T1000 (cell line): ENCODE measurements around the gene CTCF.

ENCODE experiments used
- DNase-seq: peaks from one replicate; lab custom pipeline; 2025; ENCODE audit warnings: mixed read lengths; lab: John Stamatoyannopoulos, UW

The CTCF gene

GRCh38 chr16:67548265-67549126 is 13.8 kb upstream of the CTCF start:
- DNase-seq: no peak

DNA sequence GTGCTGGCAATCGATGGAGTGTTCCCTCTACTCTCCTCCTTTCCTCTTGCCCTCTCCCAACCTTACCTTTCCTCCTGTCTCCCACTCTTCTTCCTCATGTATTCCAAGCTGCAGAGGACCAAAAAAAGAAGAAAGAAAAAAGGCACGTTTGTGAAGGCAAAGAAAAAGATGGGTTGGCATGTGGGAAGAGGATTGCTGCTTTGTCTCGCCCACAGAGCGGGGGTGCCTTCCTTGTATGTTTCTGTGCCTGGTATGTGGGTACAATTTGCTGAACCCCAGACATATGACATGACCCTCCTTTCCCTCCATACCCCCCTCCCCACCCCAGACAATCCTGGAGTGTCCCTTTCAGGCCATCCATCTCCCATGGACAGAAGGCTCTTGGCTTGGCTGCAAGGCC is 13.1 kb upstream of the CTCF start:
- DNase-seq: no peak

GRCh38 chr16:67549936-67550335 is 12.4 kb upstream of the CTCF start:
- DNase-seq: no peak

GRCh38 chr16:67551091-67551490 is 11.2 kb upstream of the CTCF start:
- no peak for DNase-seq

- no peak for DNase-seq
Observed at GRCh38 chr16:67551972-67552371, 10.4 kb upstream of the CTCF start.

- DNase-seq: no peak
Observed at GRCh38 chr16:67552476-67552875, 9.8 kb upstream of the CTCF start.

DNA sequence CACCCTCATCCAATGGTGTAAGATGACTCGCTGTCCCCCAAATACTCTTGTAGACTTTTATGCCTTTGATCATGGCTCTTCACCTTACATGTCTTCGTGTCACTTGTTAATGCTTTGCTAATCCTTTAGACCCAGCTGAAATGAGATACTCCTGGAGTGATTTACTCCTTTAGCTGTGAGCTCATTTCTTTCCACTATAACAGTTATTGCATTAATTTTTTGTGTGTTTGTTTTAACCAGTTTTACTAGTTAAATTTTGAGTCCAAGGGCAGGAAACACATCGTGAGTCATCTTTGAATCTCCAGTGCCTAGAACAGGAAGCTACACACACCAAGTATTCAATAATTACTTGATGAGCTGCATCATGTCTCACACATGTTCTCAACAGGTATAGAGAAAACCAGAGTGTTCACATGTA is 6.5 kb upstream of the CTCF start:
- DNase-seq: no peak

GRCh38 chr16:67558859-67559258 is 3.5 kb upstream of the CTCF start:
- no peak for DNase-seq

DNA sequence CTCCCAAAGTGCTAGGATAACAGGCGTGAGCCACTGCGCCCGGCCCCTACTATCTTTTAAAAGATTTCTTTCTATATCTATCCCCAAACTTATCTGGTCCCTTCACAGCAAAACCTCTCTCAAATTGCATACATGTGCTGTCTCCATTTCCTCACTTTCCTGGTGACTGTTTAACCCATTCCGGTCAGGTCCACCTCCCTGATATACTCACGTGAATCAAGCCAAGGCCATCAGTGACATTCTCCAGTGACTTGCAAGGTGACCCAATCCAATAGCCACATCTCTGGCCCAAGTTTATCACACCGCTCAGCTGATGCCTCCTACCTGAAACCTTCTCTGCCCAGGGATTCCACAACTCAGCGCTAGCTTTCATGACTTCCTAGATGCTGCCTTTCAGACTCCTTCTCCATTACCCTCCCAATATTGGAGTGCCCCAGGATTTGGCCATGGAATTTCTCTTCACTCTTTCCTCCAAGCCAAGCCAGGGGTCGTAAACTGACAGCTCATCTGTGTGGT is 1.4 kb upstream of the CTCF start:
- DNase-seq: no peak

DNA sequence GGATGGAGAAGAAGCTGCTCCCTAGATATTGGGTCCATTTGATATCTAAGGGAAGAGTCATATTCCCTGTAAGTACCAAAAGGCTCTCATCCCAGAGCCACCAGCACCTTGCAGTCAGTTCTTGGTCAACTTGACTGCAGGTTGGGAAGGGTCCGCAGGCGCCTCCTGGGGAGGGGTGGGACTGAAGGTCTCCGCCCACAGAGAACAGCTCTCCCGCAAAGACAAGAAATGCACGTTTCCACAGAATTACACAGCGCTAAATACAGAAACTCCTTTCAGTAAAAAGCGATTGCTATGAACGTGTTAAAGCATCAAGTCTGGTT is 864 bp upstream of the CTCF start:
- no peak for DNase-seq

DNA sequence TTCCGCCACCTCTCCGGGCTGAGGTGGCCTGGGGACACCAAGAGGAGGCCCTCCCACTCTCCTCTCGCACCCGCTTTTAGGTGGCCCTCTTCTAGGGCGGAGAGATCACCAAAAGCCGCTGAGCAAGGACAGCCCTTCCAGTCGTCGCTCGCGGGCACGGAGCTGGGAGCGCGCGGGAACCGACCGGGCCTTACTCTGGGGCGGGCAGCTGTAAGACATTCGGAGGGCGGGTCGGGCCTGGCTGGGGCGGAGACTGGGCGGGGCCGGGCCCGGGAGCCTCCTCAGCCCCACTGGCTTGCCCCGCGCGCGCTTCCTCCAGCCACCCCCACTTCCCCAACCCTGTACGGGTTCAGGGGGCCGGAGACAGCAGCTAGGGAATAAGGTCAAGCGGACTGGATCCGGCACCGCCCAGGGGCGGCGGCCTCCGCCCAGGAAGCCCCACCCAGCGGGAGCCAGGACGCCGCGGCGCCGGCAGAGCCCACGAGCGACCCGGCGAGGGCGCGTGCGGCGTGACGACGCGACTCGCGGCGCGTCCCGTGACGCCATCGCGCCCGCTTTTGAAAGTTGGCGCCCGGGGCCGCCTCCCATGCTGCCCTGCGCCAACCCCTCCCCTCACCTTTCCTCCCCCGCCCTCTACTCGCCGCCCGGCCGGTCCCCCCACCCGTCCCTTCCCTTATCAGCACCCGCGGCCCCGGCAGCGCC is 351 bp upstream of the CTCF start:
- peak; percentile 90 for DNase-seq

DNA sequence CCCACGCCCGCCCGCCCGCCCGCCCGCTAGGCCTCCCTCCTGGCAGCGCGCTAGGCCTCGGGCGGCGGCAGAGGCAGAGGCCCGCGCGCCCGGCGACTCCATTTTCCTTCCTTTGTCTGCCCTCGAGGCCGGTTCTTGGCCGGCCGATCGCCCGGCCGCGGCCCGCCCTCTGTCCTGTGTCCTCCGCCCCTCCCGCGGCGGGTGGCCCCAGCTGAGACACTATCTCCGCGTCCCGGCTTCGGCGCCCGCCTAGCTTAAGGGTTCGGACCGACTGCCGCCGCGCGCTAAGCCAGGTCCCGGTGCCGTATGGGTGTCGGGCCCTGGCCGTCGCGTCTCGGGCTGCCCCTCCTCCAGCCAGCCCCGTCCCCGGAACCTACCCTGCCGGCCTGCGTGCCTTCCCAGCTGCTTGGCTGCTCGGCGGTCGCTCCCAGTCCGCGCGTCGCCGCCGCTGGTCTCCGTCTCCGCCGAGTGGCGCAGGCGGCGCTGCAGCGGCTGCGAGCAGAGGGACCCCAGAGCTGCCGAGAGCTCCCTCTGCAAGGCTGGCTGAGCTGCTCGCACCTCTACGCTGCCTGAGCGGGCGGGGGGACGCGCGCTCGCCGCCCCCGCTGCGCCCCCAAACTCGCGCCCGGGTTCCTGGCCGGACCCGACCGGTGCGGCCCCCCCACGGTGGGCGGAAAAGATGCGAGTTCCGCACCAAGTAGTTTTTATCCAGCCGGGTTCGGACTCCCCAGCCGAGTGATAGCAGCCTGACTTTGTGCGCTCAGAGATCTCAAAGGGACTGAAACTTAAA is 787 bp downstream of the CTCF start:
- DNase-seq: peak; percentile 24

DNA sequence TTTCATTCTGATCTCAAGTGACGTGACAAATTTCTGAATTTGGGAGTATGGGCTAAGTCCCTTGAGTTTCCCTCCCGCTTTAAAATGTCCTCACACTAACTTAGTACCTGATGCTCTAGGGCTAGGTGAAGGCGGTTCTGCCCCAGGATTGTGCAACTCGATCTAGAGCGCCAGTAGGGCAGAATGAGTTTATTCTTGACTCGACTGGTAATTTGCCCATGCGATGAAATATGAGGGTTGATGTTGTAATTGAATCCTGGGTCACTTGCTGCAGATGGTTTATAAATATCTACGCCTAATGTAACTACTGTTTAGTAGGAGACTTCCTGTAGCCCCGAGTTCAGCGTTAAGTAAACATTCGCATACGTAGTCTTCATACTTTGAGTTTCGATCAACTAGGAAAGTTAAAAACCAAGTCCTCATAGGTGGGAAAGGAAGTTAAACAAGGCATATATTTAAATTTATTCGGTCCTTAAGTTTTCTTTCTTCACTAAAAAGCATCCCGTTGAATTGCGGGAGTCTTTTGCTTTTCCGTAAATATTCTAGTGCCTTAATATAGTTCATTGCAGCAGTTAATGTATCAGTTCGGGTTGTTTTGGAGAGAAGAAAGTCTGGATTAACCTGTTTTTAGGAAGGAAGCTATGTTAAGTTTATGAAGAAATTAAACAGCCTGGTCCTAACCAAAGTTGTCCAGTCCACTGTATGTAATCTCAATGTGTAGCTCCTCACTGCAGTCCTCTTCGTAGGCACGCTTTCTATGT is 1.6 kb downstream of the CTCF start:
- DNase-seq: no peak

GRCh38 chr16:67565470-67566100 is 3.3 kb downstream of the CTCF start:
- no peak for DNase-seq

DNA sequence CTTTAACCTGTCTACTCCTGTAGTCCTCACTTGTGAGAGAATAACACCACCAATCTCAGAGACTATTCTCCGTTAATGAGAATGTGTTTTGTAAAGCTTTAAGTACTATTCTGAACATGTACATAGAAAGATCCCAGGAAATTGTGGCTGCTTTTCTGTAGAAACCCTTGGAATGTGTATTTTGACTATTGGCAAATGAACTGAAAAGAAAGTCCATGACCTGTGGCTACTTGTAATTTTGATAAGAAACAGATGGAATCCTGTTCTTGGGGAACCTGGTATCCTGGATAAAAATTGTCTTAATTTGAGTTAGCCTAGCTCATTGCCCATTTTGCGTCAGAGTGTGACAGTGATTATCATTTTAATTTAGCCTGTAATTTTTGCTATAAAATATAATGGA is 9.1 kb downstream of the CTCF start:
- no peak for DNase-seq

DNA sequence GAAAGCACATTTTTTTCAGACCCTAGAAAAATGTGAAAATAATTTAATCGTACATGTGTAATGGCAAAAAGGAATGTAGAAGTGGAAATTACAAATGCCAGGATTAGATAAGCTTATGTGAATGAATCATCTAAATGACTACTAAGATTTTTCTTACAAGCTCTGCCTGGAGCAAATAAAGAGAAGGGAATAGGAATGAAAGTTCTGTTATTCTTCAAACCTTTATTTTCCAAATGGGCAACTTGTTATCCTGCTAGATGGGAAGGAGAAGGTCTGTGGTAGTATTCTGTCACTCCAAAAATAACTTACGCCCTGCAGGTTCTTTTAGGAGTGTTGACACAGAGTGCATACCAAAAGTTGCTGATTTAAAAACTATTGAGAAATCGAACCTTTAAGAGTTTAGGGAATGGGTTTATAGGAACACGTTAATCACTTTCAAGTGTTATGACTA is 9.7 kb downstream of the CTCF start:
- DNase-seq: no peak

DNA sequence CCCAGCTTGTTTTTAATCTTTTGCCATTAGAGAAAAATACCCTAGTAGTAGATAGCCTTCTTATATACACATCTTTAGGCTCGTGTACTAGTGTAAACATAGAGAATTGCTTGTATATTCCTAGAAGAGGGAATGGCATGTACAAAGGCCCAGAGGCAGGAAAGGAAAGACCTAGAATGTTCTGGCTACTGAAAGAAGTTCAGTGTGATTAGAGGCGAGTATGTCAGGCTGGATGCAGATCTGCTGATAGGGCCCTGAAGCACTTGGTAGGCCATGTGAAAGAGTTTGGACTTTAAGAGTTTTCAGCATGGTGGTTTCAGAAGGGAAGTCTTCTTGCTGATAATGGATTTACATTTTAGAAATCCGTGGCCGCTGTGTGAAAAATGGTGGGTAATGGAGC is 17.4 kb downstream of the CTCF start:
- DNase-seq: no peak

GRCh38 chr16:67580202-67580601 is 17.9 kb downstream of the CTCF start:
- no peak for DNase-seq

- DNase-seq: no peak
Observed at GRCh38 chr16:67593288-67593687, 31.0 kb downstream of the CTCF start.

DNA sequence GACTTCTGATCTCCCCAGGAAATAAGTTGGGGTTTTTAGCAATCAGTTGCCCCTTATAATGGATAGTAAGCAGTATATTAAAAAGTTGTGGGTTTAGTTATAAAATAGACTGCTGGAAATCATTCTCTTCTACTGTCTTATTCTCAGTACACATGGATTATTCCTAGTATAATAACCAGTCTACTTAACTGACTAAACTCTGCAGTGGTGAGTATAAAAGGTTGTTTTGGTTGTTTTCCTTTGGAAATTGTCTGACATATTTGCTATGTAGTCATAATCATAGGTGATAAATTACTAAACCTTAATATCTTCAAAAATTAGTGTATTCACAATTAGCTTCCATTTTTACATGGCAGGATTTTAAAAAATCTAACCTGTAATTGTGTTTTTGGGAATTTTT is 31.4 kb downstream of the CTCF start:
- DNase-seq: no peak

DNA sequence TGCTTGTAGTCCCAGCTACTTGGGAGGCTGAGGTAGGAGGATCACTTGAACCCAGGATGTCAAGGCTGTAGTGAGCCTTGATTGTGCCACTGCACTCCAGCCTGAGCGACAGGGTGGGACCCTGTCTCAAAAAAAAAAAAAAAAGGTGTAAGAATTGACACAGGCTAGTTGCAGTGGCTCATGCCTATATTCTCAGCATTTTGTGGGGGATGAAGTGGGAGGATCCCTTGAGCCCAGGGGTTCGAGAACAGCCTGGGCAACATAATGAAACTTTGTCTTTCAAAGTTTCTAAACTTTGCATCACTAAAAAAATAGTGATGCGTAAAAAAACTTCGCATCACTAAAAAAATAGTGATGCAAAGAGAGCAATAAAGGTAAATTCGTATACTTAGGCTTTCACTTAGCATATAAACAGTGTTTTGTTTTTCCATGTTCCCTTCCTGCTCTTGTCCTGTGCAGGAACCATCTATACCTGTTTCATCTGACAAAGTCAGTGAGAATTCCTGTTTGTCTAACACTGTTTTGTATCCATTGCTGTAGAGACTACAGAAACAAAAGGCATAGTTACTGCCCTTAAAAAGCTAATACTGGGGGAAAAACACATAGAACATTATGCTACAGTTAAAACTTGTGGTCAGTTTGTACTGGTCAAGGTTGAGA is 32.1 kb downstream of the CTCF start:
- no peak for DNase-seq
